Esophagus muscularis mucosa (tissue), 4 donors: ENCODE results near the gene ENTPD8. TPM values are rescaled to one million over a fixed set of nuclear protein-coding genes. Genes with fewer than 3 reads are reported as not detected.

Experiments
- DNase-seq: peaks from one replicate; pipeline ENCODE4 v3.0.0-alpha.2; 2017; ENCODE audit errors: extremely low spot score
- H3K27ac ChIP-seq, 4 donors: fragments of 200-600 bp; sonication (generic); replicated peaks in 1 of 4; 1 replicate in 3 of 4; 2 replicates in 1 of 4; pipeline ENCODE4 v1.5.1; 2016 to 2019; ENCODE audit warnings: mild to moderate bottlenecking in 1 of 4
- H3K27me3 ChIP-seq, 4 donors: fragments of 200-600 bp; sonication (generic); one replicate each; pipeline versions ENCODE4 v1.5.1 to v1.6.0; 2016 to 2019
- H3K36me3 ChIP-seq, 4 donors: fragments of 200-600 bp; sonication (generic); one replicate each; pipeline ENCODE4 v1.5.1; 2016 to 2019
- H3K4me1 ChIP-seq, 4 donors: fragments of 200-600 bp; sonication (generic); one replicate each; pipeline ENCODE4 v1.5.1; 2016 to 2019
- H3K4me3 ChIP-seq, 4 donors: fragments of 200-600 bp; sonication (generic); 1 replicate in 2 of 4; 2 replicates in 2 of 4; pipeline ENCODE4 v1.5.1; 2016 to 2019; ENCODE audit warnings: mild to moderate bottlenecking in 4 of 4, moderate library complexity in 1 of 4
- H3K9me3 ChIP-seq, 4 donors: fragments of 200-600 bp; sonication (generic); 1 replicate in 3 of 4; 2 replicates in 1 of 4; pipeline ENCODE4 v1.5.1; 2016 to 2019
- EP300 ChIP-seq: sonication (generic); formaldehyde crosslinking; IDR thresholded peaks from one replicate; pipeline ENCODE4 v1.6.1; 2017; ENCODE audit warnings: antibody characterized with exemption
- POLR2A ChIP-seq: fragments of 450-650 bp; IDR thresholded peaks from one replicate; pipeline ENCODE4 v1.6.1; 2017; ENCODE audit warnings: antibody characterized with exemption, moderate library complexity, mild to moderate bottlenecking, low read depth
- POLR2AphosphoS5 ChIP-seq, 2 donors: sonication (generic); formaldehyde crosslinking; IDR thresholded peaks; one replicate each; pipeline ENCODE4 v1.6.1; 2017; ENCODE audit warnings: antibody characterized with exemption in 2 of 2
- WGBS: methylation state at CpG from one replicate; pipeline ENCODE4 v1.1.5; 2018; 5-methylcytosine and 5-hydroxymethylcytosine counted together
- intact Hi-C: fragments of 100-400 bp; cut with DNase I; formaldehyde crosslinking; loops from one replicate; pipeline ENCODE4 v1.15.1; 2023
- total RNA-seq, 4 donors: library from RNA; depleted of rRNA; stranded (reverse); fragments of >200 nt; gene quantifications; one replicate each; pipeline versions ENCODE4 v1.1.0 to v1.2.1, GENCODE V29; 2016
- TF ChIP-seq, protein P1 (sequence below), 3 experiments: fragments of 200-600 bp in 2 of 3; fragments of 450-650 bp in 1 of 3; sonication (generic) in 2 of 3; IDR thresholded peaks; one replicate each; pipeline ENCODE4 v1.5.1; 2017 to 2019; ENCODE audit warnings: antibody characterized with exemption in 3 of 3, mild to moderate bottlenecking in 2 of 3, moderate library complexity in 1 of 3

The ENTPD8 gene
- total RNA-seq, 4 donors from 2014 or later: not detected

DNA sequence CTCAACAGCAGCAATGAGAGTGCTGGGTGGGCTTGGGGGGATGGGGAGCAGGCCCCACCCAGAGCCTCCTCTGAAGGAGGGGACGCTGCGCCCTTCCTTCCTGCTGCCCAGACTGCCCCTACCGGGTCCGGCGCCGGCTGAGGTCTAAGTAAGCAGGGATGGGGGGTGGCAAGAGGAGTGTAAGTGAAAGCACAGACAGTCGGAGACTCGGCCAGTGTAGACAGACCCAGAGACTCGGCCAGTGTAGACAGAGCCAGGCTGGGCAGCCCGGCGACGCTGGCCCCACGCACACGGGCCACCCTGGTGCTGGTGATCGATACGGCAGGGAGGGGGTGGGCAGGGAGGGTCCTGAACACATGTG, 7.4 kb upstream of the ENTPD8 start:
- TF ChIP-seq, protein P1, sequence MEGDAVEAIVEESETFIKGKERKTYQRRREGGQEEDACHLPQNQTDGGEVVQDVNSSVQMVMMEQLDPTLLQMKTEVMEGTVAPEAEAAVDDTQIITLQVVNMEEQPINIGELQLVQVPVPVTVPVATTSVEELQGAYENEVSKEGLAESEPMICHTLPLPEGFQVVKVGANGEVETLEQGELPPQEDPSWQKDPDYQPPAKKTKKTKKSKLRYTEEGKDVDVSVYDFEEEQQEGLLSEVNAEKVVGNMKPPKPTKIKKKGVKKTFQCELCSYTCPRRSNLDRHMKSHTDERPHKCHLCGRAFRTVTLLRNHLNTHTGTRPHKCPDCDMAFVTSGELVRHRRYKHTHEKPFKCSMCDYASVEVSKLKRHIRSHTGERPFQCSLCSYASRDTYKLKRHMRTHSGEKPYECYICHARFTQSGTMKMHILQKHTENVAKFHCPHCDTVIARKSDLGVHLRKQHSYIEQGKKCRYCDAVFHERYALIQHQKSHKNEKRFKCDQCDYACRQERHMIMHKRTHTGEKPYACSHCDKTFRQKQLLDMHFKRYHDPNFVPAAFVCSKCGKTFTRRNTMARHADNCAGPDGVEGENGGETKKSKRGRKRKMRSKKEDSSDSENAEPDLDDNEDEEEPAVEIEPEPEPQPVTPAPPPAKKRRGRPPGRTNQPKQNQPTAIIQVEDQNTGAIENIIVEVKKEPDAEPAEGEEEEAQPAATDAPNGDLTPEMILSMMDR (IDR thresholded peaks at IDR 0.05): no peak
- TF ChIP-seq POLR2AphosphoS5 (IDR thresholded peaks at IDR 0.05) (no peak), POLR2A (no peak), EP300 (no peak)
- H3K4me1 ChIP-seq: peaks cover 0 to 18% (median 11%) of the 10 kb centered on the region in 4 donors
- H3K4me3 ChIP-seq: no peak overlapping the region
- no peak overlapping the region for H3K27ac ChIP-seq
- H3K27me3 ChIP-seq: peaks cover 0 to 23% (median 0%) of the 10 kb centered on the region in 4 donors
- no peaks in the 10 kb centered on the region for H3K9me3 ChIP-seq
- no peak for DNase-seq
- peaks cover 6 to 34% (median 30%) of the 10 kb centered on the region in 4 donors for H3K36me3 ChIP-seq
- WGBS: 92% methylated on average over 2 of the region's 16 CpGs
- intact Hi-C loops: no loop called here

DNA sequence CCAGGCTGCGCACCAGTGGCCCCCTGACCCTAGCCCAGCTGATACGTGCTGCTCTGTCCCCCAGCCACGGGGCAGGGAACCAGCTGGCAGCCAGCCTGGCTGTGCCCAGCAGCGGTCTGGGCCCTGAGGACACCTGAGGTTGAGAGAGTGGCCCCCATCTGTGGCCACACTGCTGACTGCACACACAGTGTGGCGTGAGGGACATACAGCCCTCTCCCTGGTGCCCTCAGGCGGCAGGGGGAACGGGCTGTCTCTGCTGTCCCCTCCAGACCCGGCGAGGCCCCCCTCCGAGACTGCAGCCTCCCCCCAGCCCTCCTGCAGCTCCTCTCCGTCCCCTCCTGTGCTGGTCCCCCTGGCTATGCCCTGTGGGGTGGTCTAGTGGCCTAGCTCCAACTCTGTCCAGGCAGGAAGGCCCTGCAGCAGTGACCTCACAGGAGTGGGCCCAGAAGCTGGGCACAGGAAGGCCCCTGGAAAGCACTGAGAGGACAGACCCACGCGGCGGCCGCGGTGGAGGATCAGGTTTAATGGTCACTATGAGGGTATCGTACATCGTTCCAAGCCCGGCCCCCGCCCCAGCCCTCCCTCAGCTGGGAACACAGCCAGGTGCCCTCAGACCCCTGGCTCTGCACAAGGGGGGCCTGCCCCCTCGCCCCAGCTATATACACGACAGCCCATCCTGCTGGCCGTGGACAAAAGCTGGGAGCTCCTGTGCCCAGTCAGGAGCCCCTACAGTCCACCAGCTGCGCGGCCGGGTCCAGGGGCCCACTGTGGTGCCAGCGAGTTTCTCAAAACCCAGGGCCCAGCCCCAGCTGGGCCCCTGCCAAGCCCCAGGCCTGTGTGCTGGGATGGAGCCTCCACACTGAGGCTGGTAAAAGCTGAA, 6.8 kb upstream of the ENTPD8 start:
- no peak overlapping the region for H3K4me3 ChIP-seq
- intact Hi-C loops: no loop called here
- H3K9me3 ChIP-seq: no peaks in the 10 kb centered on the region
- no peak overlapping the region for H3K27ac ChIP-seq
- 69% methylated on average over 6 of the region's 27 CpGs for WGBS
- H3K27me3 ChIP-seq: peaks cover 0 to 28% (median 1%) of the 10 kb centered on the region in 4 donors
- DNase-seq: no peak
- TF ChIP-seq EP300 (no peak), POLR2AphosphoS5 (IDR thresholded peaks at IDR 0.05) (no peak), POLR2A (no peak)
- TF ChIP-seq, protein P1 (IDR thresholded peaks at IDR 0.05): no peak
- H3K36me3 ChIP-seq: peaks cover 6 to 28% (median 25%) of the 10 kb centered on the region in 4 donors
- H3K4me1 ChIP-seq: peaks cover 0 to 12% (median 6%) of the 10 kb centered on the region in 4 donors

DNA sequence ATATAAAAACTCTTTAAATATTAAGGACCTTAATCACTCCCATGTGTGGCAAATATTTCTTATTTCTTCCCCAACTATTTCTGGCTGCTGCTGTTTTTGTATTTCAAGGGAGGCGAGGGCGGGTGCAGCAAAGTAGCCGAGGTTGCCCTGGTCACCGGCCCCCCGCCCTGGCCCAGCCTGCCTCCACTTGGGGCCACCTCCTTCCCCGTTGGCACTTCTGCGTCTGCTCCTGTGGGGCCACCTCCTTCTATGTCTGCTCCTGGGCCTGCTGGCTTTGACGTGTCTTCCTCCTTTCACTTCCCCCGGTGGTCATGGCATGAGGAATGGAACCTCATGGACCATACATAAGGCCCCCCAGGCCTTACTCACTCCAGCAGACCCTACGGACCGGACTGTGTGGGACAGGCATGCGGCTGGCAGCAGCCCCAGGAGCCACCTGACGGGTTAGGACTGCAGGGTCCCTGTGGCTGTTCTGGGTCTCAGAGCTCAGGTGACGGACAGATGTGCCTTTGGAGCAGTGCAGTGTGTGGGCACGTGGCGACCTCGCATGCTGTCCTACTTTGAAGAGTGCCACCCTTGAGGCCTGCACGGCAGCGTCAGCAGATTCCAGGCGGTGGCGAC, 5.8 kb upstream of the ENTPD8 start:
- TF ChIP-seq POLR2AphosphoS5 (IDR thresholded peaks at IDR 0.05): no peak
- no peak for TF ChIP-seq POLR2A
- TF ChIP-seq EP300: no peak
- TF ChIP-seq, protein P1 (IDR thresholded peaks at IDR 0.05): no peak
- peaks cover 0 to 20% (median 17%) of the 10 kb centered on the region in 4 donors for H3K36me3 ChIP-seq
- intact Hi-C loops: no loop called here
- WGBS: 74% methylated on average over 13 of the region's 21 CpGs
- H3K4me3 ChIP-seq: no peak overlapping the region
- DNase-seq: no peak
- no peaks in the 10 kb centered on the region for H3K9me3 ChIP-seq
- no peak overlapping the region for H3K27ac ChIP-seq
- H3K4me1 ChIP-seq: peaks cover 0 to 13% (median 6%) of the 10 kb centered on the region in 4 donors
- peaks cover 0 to 36% (median 4%) of the 10 kb centered on the region in 4 donors for H3K27me3 ChIP-seq

DNA sequence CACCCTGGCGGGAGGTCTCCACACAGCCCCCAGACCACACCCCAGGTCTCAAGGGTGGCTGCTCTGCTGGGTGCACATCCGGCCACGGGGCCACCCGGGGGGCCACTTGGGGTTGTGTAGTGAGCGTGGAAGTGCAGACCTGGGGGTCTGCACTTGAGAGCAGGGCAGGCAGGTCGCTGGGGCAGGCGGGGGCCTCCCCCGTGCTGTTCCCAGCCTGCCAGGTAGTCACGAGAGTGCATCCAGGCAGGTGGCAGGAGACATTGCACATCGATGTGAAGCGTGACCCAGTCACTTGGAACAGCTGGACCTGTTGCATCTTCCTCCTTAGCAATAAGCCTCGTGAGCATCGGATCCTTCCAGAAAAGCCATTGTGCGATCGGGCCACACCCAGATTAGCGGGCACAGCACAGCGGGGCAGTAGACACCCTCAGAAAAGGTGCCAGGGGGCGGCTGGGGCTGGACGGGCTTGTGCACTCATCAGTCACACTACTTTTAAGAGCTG, 4.8 kb upstream of the ENTPD8 start:
- TF ChIP-seq POLR2AphosphoS5 (IDR thresholded peaks at IDR 0.05) (no peak), POLR2A (no peak), EP300 (no peak)
- TF ChIP-seq, protein P1 (IDR thresholded peaks at IDR 0.05): no peak
- WGBS: 66% methylated on average over 15 of the region's 19 CpGs
- no peak for DNase-seq
- intact Hi-C loops: no loop called here
- peaks cover 0 to 20% (median 17%) of the 10 kb centered on the region in 4 donors for H3K36me3 ChIP-seq
- H3K27ac ChIP-seq: no peak overlapping the region
- H3K9me3 ChIP-seq: no peaks in the 10 kb centered on the region
- H3K4me1 ChIP-seq: peaks cover 7 to 22% (median 15%) of the 10 kb centered on the region in 4 donors
- H3K27me3 ChIP-seq: peaks cover 0 to 46% (median 13%) of the 10 kb centered on the region in 4 donors
- no peak overlapping the region for H3K4me3 ChIP-seq
